Measurements from ENCODE around the gene HFE. TPM values are rescaled to one million over a fixed set of nuclear protein-coding genes. Genes with fewer than 3 reads are reported as not detected.
A peak's percentile ranks its signal among the peaks of the same experiment; 100 is the strongest.
"Not testable (repeated sequence)": the region's sequence is repeated elsewhere in the genome, so short reads cannot be mapped to it uniquely, and the experiment has no call there.

Gene HFE
- polyA plus RNA-seq, 2 of the 4 experiments (the other 2 are of a cell fraction) = 19.9 to 31.7 TPM

DNA sequence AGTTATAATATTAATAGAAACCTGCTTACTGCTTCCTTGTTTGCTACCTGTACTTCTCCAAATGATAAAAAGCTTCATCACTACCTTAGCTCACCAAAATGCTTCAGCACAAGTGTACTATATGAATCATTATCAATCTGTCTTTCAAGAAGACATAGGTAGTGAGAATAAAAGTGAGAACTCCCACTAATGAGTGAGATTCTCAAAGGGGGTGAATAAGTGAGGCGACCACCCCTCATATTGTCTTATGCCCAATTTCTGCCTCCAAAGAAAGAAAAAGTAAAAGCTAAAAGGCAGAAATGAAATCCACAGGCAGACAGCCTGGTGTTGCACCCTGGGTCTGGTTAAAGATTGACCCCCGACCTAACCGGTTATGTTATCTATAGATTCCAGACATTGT, 6.1 kb upstream of the HFE start:
- POLR2A ChIA-PET = not testable (repeated sequence)

GRCh38 chr6:26086211-26086610, 1.0 kb upstream of the HFE start:
- H3K4me1 ChIP-seq = peaks cover 17% of the 10 kb centered on the region; the same call in 2 of the 3 replicates
- ChIA-PET CTCF (interaction anchor here (1.1 to 20.7 kb wide), 3 partner anchors 13 to 60 kb away, joined by 3 to 580 read pairs (median 56); no protein-coding TSS in a partner anchor), POLR2A (interaction anchor here (0.5 kb wide), 1 partner anchor 17 kb away, joined by 4 read pairs; a partner anchor contains a TSS)
- FAIRE-seq = no peak
- H3K27ac ChIP-seq = peak overlapping the region in 1 of 2 experiments; percentile 91; a peak in 3 of 6 replicates
- ATAC-seq = no peak
- no peak overlapping the region for H3K4me3 ChIP-seq
- no peak for DNase-seq (ENCODE audit: low read depth in 1 of 2, low spot score in 1 of 2)
- H3K4me2 ChIP-seq = peak overlapping the region; percentile 81; the same call in 1 of the 3 replicates
- 96% methylated on average over 3 of the region's 3 CpGs for WGBS (ENCODE audit: missing lambda C conversion rate)
- TF ChIP-seq JUN (IDR thresholded peaks at IDR 0.05) (no peak), SREBF2 (IDR thresholded peaks at IDR 0.05) (no peak), BCL3 (IDR thresholded peaks at IDR 0.05) (no peak), KDM1A (IDR thresholded peaks at IDR 0.05; ENCODE audit: low read depth) (no peak), GATA3 (IDR thresholded peaks at IDR 0.05; ENCODE audit: borderline replicate concordance) (no peak), NFE2L2 (conservative IDR thresholded peaks at IDR 0.05; ENCODE audit: low read length) (no peak), TFCP2L1 (CRISPR knock-in tag; IDR thresholded peaks at IDR 0.05) (no peak), JUNB (IDR thresholded peaks at IDR 0.05) (no peak), RFX5 (IDR thresholded peaks at IDR 0.05) (no peak), NPAS2 (CRISPR knock-in tag; IDR thresholded peaks at IDR 0.05; ENCODE audit: borderline replicate concordance) (no peak), EP300 (IDR thresholded peaks at IDR 0.05) (no peak)
- H3K9me3 ChIP-seq = no peaks in the 10 kb centered on the region

More for the DNA sequence above, 6.1 kb upstream of the HFE start:
- not testable (repeated sequence) for H3K4me2 ChIP-seq; H3K9me3 ChIP-seq; H3K4me3 ChIP-seq; H3K4me1 ChIP-seq; H3K27ac ChIP-seq; DNase-seq (ENCODE audit: low read depth in 1 of 2, low spot score in 1 of 2); ATAC-seq; FAIRE-seq
- CTCF ChIA-PET = interaction anchor here (1.3 to 4.5 kb wide), 4 partner anchors 10 to 16 kb away, joined by 5 to 27 read pairs (median 16); no protein-coding TSS in a partner anchor
- WGBS (ENCODE audit: missing lambda C conversion rate) = 79% methylated on average over 3 of the region's 3 CpGs

- TF ChIP-seq HMGXB4 (CRISPR knock-in tag; IDR thresholded peaks at IDR 0.05; ENCODE audit: borderline replicate concordance) = no peak
- no peak for TF ChIP-seq MAFK (IDR thresholded peaks at IDR 0.05; ENCODE audit: partially characterized antibody)
- no peak for TF ChIP-seq HEYL (CRISPR knock-in tag; IDR thresholded peaks at IDR 0.05)
- no peak for TF ChIP-seq TP53 (CRISPR knock-in tag; IDR thresholded peaks at IDR 0.05)
- TF ChIP-seq, protein P1, sequence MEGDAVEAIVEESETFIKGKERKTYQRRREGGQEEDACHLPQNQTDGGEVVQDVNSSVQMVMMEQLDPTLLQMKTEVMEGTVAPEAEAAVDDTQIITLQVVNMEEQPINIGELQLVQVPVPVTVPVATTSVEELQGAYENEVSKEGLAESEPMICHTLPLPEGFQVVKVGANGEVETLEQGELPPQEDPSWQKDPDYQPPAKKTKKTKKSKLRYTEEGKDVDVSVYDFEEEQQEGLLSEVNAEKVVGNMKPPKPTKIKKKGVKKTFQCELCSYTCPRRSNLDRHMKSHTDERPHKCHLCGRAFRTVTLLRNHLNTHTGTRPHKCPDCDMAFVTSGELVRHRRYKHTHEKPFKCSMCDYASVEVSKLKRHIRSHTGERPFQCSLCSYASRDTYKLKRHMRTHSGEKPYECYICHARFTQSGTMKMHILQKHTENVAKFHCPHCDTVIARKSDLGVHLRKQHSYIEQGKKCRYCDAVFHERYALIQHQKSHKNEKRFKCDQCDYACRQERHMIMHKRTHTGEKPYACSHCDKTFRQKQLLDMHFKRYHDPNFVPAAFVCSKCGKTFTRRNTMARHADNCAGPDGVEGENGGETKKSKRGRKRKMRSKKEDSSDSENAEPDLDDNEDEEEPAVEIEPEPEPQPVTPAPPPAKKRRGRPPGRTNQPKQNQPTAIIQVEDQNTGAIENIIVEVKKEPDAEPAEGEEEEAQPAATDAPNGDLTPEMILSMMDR (IDR thresholded peaks at IDR 0.05) = no peak
- TF ChIP-seq PHF8 (IDR thresholded peaks at IDR 0.05; ENCODE audit: borderline replicate concordance, low read depth) = no peak
- TF ChIP-seq REST (IDR thresholded peaks at IDR 0.05) = no peak
- 41% methylated on average over 5 of the region's 5 CpGs for WGBS (ENCODE audit: missing lambda C conversion rate)
- Histone ChIP-seq H3K4me3 (peak overlapping the region; percentile 67), H3K9me3 (no peaks in the 10 kb centered on the region), H3K4me2 (peak overlapping the region; percentile 81), H3K4me1 (peaks cover 17% of the 10 kb centered on the region; the same call in 2 of the 3 replicates), H3K27ac (peak overlapping the region; percentile 86 to 91)
- CTCF ChIA-PET = interaction anchor here (2.0 to 20.7 kb wide), 3 partner anchors 11 to 20 kb away, joined by 4 to 580 read pairs (median 56); no protein-coding TSS in a partner anchor
- ATAC-seq (peak in 1 of 2 experiments; percentile 51; a peak in 3 of 6 replicates), FAIRE-seq (no peak), DNase-seq (ENCODE audit: low read depth in 1 of 2, low spot score in 1 of 2) (no peak)
- POLR2A ChIA-PET = interaction anchor here (1.2 to 2.1 kb wide), 4 partner anchors 15 to 62 kb away, joined by 3 to 14 read pairs (median 4); a partner anchor contains a TSS
Measured at GRCh38 chr6:26088344-26088743, 1.1 kb downstream of the HFE start.

Data from A549 (cell line).